T47D (cell line): ENCODE measurements around the gene LKAAEAR1.

Experiments used
- DNase-seq, 2 experiments: peaks; one replicate each; pipeline versions ENCODE4 v3.0.0 to v3.0.0-alpha.2; 2011 to 2012; ENCODE audit warnings: low read depth in 1 of 2, low spot score in 1 of 2
- JUND ChIP-seq: IDR thresholded peaks from 2 replicates; pipeline ENCODE4 v1.6.1; 2012; ENCODE audit warnings: low read depth
- in situ Hi-C: cut with HindIII; loops from 2 replicates; pipeline ENCODE4 v1.10.0; 2016; ENCODE audit warnings: low sequenced_read_pairs, low pct_unique_long_range_greater_than_20kb

The LKAAEAR1 gene

GRCh38 chr20:64033981-64034493, 50.2 kb downstream of the LKAAEAR1 start:
- DNase-seq = no peak
- TF ChIP-seq JUND = no peak
- in situ Hi-C loops = no loop called here
